Measurements from ENCODE around the gene PTPRD. TPM values are rescaled to one million over a fixed set of nuclear protein-coding genes. Genes with fewer than 3 reads are reported as not detected.

Gene PTPRD
- total RNA-seq, 1 donor from 2014 or later, result 136 TPM

DNA sequence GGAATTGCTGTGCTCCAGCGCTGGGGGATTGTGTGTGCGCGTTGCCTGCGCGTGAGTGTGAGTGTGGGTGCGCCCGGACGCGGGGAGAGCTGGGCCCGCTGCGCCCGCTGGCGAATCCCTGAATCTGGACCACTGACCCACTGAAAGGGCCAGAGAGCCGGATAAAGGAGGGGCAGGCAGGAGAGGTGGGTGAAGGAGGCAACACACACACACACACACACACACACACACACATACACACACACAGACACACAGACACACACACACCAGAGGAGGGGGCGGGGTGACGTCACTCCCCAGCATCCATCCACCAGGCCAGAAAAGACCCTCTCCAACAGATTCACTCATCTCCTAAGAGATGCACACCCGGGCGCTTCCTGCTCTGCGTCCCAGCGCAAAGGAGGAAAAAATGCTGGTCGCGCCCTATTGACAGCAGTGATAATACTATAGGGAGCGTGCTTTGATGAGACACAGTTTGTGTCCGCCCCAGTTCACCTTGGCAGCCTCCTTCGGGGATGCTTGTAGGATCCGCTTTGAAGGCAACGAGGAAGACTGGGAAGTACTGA is 1754.1 kb downstream of the PTPRD start:
- Histone ChIP-seq H3K4me3 (peak overlapping the region; percentile 87), H3K27ac (no peak overlapping the region), H3F3A (ENCODE audit: low read depth) (peaks cover 33% of the 10 kb centered on the region), H3K9ac (no peak overlapping the region), H2AFZ (replicated peaks) (peak overlapping the region; percentile 70), H3K79me2 (ENCODE audit: low read depth) (peaks cover 32% of the 10 kb centered on the region), H3K4me1 (peaks cover 36% of the 10 kb centered on the region), H3K27me3 (no peaks in the 10 kb centered on the region), H4K20me1 (ENCODE audit: low read depth) (peaks cover 18% of the 10 kb centered on the region), H3K36me3 (no peaks in the 10 kb centered on the region), H3K4me2 (peak overlapping the region; percentile 82), H3K9me3 (ENCODE audit: low read depth) (no peaks in the 10 kb centered on the region)
- peak overlapping the region; percentile 98 for H3K27ac Mint-ChIP-seq
- H3K27me3 Mint-ChIP-seq (ENCODE audit: insufficient read depth, low read depth), result peaks cover 10% of the 10 kb centered on the region
- TF ChIP-seq EZH2 (IDR thresholded peaks at IDR 0.05), result no peak
- no peak for TF ChIP-seq EZH2phosphoT487 (IDR thresholded peaks at IDR 0.05)
- TF ChIP-seq, protein P1, sequence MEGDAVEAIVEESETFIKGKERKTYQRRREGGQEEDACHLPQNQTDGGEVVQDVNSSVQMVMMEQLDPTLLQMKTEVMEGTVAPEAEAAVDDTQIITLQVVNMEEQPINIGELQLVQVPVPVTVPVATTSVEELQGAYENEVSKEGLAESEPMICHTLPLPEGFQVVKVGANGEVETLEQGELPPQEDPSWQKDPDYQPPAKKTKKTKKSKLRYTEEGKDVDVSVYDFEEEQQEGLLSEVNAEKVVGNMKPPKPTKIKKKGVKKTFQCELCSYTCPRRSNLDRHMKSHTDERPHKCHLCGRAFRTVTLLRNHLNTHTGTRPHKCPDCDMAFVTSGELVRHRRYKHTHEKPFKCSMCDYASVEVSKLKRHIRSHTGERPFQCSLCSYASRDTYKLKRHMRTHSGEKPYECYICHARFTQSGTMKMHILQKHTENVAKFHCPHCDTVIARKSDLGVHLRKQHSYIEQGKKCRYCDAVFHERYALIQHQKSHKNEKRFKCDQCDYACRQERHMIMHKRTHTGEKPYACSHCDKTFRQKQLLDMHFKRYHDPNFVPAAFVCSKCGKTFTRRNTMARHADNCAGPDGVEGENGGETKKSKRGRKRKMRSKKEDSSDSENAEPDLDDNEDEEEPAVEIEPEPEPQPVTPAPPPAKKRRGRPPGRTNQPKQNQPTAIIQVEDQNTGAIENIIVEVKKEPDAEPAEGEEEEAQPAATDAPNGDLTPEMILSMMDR (IDR thresholded peaks at IDR 0.05), result no peak
- no peaks in the 10 kb centered on the region for H3K36me3 Mint-ChIP-seq
- H3K9me3 Mint-ChIP-seq, result no peaks in the 10 kb centered on the region
- peak overlapping the region; percentile 92 for H3K4me3 Mint-ChIP-seq
- DNase-seq (ENCODE audit: low spot score), result peak; percentile 53
- peaks cover 47% of the 10 kb centered on the region for H3K4me1 Mint-ChIP-seq

DNA sequence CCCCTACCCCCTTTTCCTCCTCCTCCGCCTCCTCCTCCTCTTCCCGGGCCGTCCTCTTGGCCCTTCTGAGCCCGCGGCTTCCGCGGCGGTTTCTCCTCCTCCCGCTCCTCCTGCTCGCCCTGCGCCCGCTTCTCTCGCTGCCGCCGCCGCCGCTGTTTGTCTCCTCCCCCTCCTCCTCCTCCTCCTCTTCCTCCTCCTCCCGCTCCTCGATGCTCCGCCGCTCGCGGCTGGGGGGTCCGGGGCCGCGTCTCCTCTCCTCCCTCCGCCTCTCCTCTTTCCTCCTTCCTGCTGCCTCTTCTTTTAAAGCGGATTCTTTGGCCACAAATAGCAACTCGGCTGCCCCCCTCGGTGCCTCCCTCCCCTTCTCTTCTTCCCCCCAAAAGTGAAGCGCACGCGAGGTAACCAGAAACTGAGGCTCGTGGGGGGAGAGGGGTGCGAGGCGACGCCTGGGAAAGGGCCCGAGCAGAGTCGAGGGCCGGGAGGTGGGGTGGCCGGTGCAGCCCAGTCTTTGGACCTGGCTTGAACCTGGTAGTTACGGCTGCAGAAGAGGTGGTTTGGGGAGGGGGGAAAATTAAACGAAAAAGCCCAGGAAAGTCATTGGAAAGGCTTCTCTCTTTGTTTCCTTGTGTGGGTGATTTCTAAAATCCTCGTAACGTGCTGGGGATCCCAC is 1754.7 kb downstream of the PTPRD start:
- no peaks in the 10 kb centered on the region for H3K36me3 Mint-ChIP-seq
- peaks cover 34% of the 10 kb centered on the region for H3K4me1 ChIP-seq
- H3K36me3 ChIP-seq, result no peaks in the 10 kb centered on the region
- no peaks in the 10 kb centered on the region for H3K27me3 ChIP-seq
- peak overlapping the region; percentile 73 for H3K27ac ChIP-seq
- DNase-seq (ENCODE audit: low spot score), result peak; percentile 89
- H3K79me2 ChIP-seq (ENCODE audit: low read depth), result peaks cover 38% of the 10 kb centered on the region
- H3K27ac Mint-ChIP-seq, result peak overlapping the region; percentile 98
- TF ChIP-seq, protein P1 (IDR thresholded peaks at IDR 0.05), result no peak
- TF ChIP-seq EZH2 (IDR thresholded peaks at IDR 0.05) (no peak), EZH2phosphoT487 (IDR thresholded peaks at IDR 0.05) (no peak)
- peak overlapping the region; percentile 82 for H3K4me2 ChIP-seq
- no peaks in the 10 kb centered on the region for H3K9me3 Mint-ChIP-seq
- H3K4me1 Mint-ChIP-seq, result peaks cover 50% of the 10 kb centered on the region
- H3K4me3 ChIP-seq, result peak overlapping the region; percentile 87
- H3K4me3 Mint-ChIP-seq, result peak overlapping the region; percentile 92
- peak overlapping the region; percentile 21 for H3K9ac ChIP-seq
- H4K20me1 ChIP-seq (ENCODE audit: low read depth), result peaks cover 20% of the 10 kb centered on the region
- H3F3A ChIP-seq (ENCODE audit: low read depth), result peaks cover 33% of the 10 kb centered on the region
- H3K9me3 ChIP-seq (ENCODE audit: low read depth), result no peaks in the 10 kb centered on the region
- peaks cover 10% of the 10 kb centered on the region for H3K27me3 Mint-ChIP-seq (ENCODE audit: insufficient read depth, low read depth)
- peak overlapping the region; percentile 70 for H2AFZ ChIP-seq (replicated peaks)

DNA sequence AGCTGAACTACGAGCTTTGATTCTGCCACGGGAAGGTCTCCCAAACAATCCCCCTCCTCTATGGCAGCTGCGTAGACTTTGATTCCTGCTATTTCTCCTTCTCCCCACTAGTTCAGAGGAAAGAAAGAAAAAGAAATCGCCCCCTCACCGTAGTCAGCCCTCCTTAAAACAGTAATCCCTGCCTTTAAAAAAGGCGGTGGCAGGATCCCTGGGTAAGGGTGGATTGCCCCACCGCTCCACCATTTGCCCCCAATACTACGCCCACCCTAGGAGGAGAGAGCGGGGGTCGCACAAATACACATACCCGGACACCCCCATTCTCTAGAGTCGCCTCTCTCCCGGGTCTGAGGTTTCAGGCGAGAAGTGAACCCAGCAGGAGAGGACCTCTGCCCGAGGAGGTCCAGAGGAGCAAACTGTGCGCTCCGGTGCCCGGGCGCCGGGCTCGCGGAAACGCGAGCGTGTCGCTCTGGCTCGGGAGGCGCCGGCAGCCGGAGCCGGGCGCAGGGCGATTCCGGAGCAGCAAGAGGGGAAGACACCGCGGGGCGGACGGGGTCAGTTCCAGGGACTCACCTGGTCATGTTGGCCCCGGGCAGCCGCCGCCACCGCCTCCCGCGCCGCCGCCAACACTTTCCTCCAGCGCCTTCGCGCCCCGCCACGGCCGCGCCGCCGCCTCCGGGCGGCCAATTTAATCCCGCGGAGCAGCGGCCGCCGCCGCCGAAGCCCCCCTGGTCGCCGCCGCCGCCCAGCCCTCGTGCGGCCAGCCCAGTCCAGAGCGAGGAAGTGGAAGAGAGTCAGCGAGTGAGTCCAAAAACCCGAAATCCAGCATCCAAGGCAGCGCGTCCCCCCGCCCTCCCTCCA is 1755.5 kb downstream of the PTPRD start:
- H3K27ac ChIP-seq, result peak overlapping the region; percentile 73
- TF ChIP-seq, protein P1 (IDR thresholded peaks at IDR 0.05), result peak; percentile 33
- TF ChIP-seq EZH2 (IDR thresholded peaks at IDR 0.05), result no peak
- peaks cover 10% of the 10 kb centered on the region for H3K27me3 Mint-ChIP-seq (ENCODE audit: insufficient read depth, low read depth)

More for the DNA sequence above, 1755.5 kb downstream of the PTPRD start:
- Mint-ChIP-seq H3K4me1 (peaks cover 54% of the 10 kb centered on the region), H3K9me3 (no peaks in the 10 kb centered on the region), H3K27ac (peak overlapping the region; percentile 97), H3K36me3 (no peaks in the 10 kb centered on the region), H3K4me3 (peak overlapping the region; percentile 92)
- Histone ChIP-seq H3K79me2 (ENCODE audit: low read depth) (peaks cover 46% of the 10 kb centered on the region), H2AFZ (replicated peaks) (peak overlapping the region; percentile 70), H4K20me1 (ENCODE audit: low read depth) (peaks cover 26% of the 10 kb centered on the region), H3K9me3 (ENCODE audit: low read depth) (no peaks in the 10 kb centered on the region), H3K36me3 (no peaks in the 10 kb centered on the region), H3F3A (ENCODE audit: low read depth) (peaks cover 33% of the 10 kb centered on the region), H3K4me2 (peak overlapping the region; percentile 82), H3K27me3 (no peaks in the 10 kb centered on the region), H3K4me1 (peaks cover 41% of the 10 kb centered on the region), H3K4me3 (peak overlapping the region; percentile 87), H3K9ac (peak overlapping the region; percentile 50)
- peak; percentile 67 for DNase-seq (ENCODE audit: low spot score)

Data from neural progenitor cell (in vitro differentiated cells).